Hypothalamus (tissue), 51 donors: ENCODE measurements around the gene MSI2.

ENCODE experiments used
- DNase-seq, 51 donors: peaks; one replicate each; lab custom pipeline; 2025; lab: John Stamatoyannopoulos, UW

MSI2 gene

GRCh38 chr17:57387575-57387974 is 131.3 kb downstream of the MSI2 start:
- no peak for DNase-seq

DNA sequence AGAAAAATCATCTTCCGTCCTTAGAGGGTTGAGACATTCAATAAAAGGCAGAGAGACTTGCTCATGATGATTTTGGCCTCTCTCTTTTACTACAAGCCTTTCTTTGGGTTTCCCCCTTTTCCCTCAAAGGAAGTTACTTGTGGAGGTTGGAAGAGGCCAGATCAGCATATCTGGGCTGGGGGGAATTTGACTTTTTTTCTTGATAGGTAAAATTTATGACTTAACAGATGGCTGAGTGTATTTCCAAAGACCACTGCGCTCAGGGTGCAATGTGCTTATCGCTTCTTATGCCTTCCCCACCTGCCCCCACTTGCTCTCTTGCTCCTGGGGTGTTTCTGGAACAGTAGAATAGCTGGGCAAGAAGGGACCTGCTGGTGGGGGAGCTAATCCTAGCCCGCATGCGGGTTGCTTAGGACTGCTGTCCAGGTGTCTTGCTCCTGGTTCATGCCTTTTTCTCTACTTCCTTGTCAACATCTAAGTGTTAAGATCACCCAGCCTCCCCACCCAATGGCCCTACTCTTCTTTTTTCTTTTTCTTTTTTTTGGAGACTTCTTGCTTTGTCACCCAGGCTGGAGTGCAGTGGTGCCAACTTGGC is 131.9 kb downstream of the MSI2 start:
- DNase-seq = no peak

DNA sequence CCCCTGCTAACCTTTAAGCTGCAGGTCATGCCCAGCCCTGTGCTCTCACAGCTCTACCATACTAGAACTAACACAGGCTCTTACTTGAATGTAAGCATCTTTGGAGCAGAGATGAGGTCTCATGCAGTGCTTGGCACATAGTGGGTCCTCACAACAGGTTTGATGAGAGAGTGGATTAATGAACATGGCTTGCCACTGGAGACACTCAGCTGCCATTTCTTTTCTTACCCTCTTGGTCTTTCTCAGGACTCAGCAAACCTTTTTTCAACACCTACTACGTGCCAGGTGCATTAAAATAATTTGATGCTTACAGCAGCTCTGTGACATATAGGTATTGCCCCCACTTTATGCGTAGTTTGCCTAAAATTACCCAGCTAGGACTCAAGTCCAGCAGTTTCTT is 133.2 kb downstream of the MSI2 start:
- DNase-seq = no peak

DNA sequence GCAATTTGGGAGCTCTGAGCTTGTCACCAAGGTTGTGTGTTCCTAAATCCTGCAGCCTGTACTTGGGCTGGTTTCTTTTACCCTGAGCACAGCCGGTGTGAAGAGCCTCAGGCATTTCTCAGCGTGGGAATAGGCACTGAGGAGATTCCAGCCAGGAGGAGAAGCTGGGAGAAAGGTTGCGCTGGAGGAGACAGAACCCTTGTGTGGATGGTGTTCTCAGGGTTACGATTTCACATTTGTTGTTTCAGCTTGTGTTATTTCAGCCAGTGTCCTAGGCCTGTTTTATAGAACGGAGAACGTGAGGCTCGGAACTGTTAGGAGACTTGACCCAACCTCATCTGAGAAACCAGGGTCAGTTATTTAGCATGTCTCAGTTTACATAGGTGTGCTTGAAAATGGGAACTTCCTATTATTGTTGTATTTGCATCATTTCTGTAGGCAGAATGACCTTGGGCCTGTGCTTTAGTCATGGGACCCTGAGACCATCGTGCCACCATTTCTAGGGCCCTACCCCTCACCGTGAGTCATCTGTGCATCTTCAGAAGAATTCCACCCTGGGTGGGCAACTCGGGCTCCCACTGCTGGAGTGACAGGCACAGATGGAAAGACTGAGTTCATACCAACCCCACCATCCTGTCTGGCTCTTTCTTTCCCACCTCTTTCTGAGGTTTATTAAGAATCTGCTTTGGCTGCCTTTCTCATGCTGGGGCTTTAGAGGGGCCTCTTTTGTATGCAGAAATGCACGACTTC is 134.9 kb downstream of the MSI2 start:
- no peak for DNase-seq

GRCh38 chr17:57391857-57392471 is 135.6 kb downstream of the MSI2 start:
- no peak for DNase-seq

DNA sequence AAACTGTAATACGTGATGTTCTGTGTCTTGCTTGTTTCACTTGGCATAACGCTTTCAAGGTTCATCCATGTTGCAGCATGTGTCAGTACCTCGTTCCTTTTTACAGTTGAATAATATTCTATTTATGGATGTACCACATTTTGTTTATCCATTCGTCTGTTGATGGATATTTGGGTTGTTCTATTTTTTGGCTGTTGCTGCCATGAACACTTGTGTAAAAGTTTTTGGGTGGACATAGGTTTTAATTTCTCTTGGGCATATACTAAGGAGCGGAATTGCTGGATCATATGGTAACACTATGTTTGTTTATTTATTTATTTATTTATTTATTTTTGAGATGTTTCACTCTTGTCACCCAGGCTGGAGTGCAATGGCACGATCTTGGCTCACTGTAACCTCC is 137.0 kb downstream of the MSI2 start:
- DNase-seq = no peak

DNA sequence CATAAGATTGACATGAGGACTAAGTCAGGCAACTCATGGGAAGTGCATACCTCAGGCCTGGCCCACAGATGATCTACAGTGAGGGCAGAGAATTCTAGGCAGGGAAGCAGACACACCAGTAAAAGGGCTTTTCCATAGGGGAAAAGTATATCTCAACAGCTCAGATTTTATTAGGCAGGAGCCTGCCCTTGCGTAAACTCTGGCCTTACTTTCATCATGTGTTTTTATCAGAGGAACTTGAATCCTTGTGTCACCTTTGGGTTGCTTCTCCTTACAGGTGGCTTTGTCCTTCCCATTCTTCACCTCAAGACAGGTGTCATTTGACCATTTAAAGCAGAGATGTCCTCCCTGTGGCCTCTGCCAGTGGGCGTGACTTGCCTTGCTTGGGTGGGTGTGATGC is 138.1 kb downstream of the MSI2 start:
- no peak for DNase-seq

GRCh38 chr17:57395721-57396321 is 139.5 kb downstream of the MSI2 start:
- DNase-seq = no peak

- DNase-seq = no peak
Observed at GRCh38 chr17:57396511-57396921, 140.2 kb downstream of the MSI2 start.

GRCh38 chr17:57397402-57397801 is 141.1 kb downstream of the MSI2 start:
- DNase-seq = peak in 19 of 51 donors; percentile 9 to 67 (median 50)

- DNase-seq = no peak
Observed at GRCh38 chr17:57399690-57400089, 143.4 kb downstream of the MSI2 start.

DNA sequence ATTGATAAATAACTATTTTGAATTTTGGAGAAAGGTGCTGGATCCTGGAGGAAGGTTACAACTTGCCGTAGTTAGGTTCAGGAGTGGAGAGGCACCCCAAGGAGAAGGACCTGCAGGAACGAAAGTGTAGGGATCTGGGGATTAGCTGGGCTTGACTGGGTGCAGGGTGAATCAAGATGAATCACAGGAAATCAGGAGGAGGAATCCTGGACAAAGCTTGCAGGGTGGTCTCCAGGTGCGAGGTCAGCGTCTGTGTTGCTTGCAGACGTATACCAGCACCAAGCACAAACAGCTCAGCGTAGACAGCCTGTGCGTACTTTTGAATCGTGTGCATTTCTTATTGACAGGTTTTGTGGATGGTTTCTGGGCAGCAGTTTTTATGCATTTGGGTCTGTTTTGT is 144.3 kb downstream of the MSI2 start:
- DNase-seq = no peak

GRCh38 chr17:57401556-57402488 is 145.5 kb downstream of the MSI2 start:
- DNase-seq = no peak

- DNase-seq = no peak
Observed at GRCh38 chr17:57402681-57403180, 146.4 kb downstream of the MSI2 start.

DNA sequence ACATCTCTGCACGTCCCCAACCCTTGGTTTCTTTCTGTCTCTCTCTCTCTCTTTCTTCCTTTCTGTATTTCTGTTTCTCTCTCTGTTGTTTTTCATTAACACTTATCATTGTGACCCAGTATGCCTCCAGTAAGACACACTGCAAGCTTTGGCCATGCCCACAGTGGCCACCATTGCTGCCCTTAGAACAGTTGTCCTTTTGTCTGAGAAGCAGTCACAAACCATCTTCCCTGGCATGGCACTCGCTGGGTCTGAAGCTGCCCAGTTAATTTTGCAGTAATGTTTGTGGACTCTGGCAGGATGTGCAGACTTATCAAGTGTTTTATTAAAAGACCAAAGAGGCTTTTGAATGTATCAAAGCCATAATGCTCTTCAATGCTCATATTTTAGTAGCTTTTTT is 146.9 kb downstream of the MSI2 start:
- peak in 27 of 51 donors; percentile 12 to 77 (median 39) for DNase-seq

- no peak for DNase-seq
Observed at GRCh38 chr17:57404073-57404472, 147.8 kb downstream of the MSI2 start.

- DNase-seq = no peak
Observed at GRCh38 chr17:57404795-57405490, 148.6 kb downstream of the MSI2 start.

GRCh38 chr17:57405491-57406072 is 149.3 kb downstream of the MSI2 start:
- DNase-seq = no peak
